Measurements from ENCODE around the gene RBBP4. TPM values are rescaled to one million over a fixed set of nuclear protein-coding genes. Genes with fewer than 3 reads are reported as not detected.
"Not testable (repeated sequence)": the region's sequence is repeated elsewhere in the genome, so short reads cannot be mapped to it uniquely, and the experiment has no call there.

The RBBP4 gene
- total and polyA plus RNA-seq, 3 experiments from 2014 or later = 241 to 301 (median 289) TPM

DNA sequence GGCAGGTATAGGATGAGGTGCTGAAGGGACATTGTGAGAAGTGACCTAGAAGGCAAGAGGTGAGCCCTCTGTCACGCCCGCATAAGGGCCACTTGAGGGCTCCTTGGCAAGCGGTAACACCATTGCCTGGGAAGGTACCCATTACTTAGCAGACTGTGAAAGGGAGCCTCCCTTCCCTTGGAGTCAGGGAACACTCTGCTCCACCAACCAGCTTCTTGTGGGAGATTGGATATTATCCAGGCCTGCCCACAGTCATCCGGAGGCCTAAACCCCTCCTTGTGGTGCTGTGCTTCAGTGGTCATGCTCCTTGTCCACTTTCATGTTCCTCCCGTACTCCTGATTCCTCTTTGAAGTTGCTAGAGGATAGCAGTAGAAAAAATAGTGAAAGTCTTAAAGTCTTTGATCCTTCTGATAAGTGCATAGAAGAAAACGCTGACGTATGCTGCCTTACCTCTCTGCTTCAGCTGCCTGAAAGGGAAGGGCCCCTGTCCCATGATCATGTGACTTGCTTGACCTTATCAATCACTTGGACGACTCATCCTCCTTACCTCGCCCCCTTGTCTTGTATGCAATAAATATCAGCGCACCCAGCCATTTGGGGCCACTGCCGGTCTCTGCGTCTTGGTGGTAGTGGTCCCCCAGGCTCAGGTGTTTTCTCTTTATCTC is 16.0 kb downstream of the RBBP4 start:
- no peaks in the 10 kb centered on the region for H3K9me3 Mint-ChIP-seq
- H3K4me1 Mint-ChIP-seq = peaks cover 10 to 15% (median 13%) of the 10 kb centered on the region in 3 donors
- ChIA-PET CTCF (no interaction called here), POLR2A (no interaction called here)
- H3K4me1 ChIP-seq (ENCODE audit: insufficient read depth, low read length) = no peaks in the 10 kb centered on the region
- peaks cover 12 to 73% (median 26%) of the 10 kb centered on the region in 3 donors for H3K36me3 Mint-ChIP-seq
- no peak for DNase-seq
- H3K27ac ChIP-seq (ENCODE audit: low read depth, low read length) = no peak overlapping the region
- peaks cover 43% of the 10 kb centered on the region for H3K36me3 ChIP-seq (ENCODE audit: insufficient read depth, low read length)
- H3K4me3 Mint-ChIP-seq = no peak overlapping the region
- peak overlapping the region in 1 of 8 donors; percentile 44 for H3K27ac Mint-ChIP-seq
- H3K4me3 ChIP-seq (ENCODE audit: low read length) = no peak overlapping the region
- no peaks in the 10 kb centered on the region for H3K27me3 ChIP-seq (ENCODE audit: insufficient read depth, low read length, poor library complexity, severe bottlenecking)
- no peaks in the 10 kb centered on the region for H3K9me3 ChIP-seq (ENCODE audit: low read length)
- no peaks in the 10 kb centered on the region for H3K27me3 Mint-ChIP-seq

DNA sequence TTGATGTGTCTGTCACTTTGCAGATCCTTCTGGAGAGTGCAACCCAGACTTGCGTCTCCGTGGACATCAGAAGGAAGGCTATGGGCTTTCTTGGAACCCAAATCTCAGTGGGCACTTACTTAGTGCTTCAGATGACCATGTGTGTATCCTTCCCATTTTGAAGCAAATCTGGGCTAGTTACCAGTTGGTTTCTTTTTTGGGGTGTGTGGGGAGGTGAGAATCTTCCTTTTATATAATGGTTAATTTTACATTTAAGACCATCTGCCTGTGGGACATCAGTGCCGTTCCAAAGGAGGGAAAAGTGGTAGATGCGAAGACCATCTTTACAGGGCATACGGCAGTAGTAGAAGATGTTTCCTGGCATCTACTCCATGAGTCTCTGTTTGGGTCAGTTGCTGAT is 17.7 kb downstream of the RBBP4 start:
- H3K9me3 Mint-ChIP-seq; POLR2A ChIA-PET; H3K27me3 ChIP-seq (ENCODE audit: insufficient read depth, low read length, poor library complexity, severe bottlenecking); H3K4me3 Mint-ChIP-seq; H3K9me3 ChIP-seq (ENCODE audit: low read length); H3K27me3 Mint-ChIP-seq; H3K27ac ChIP-seq (ENCODE audit: low read depth, low read length); H3K4me1 ChIP-seq (ENCODE audit: insufficient read depth, low read length); CTCF ChIA-PET; H3K27ac Mint-ChIP-seq; H3K4me3 ChIP-seq (ENCODE audit: low read length); DNase-seq: not testable (repeated sequence)
- Mint-ChIP-seq H3K4me1 (peaks cover 10 to 15% (median 13%) of the 10 kb centered on the region in 3 donors), H3K36me3 (peaks cover 18 to 84% (median 33%) of the 10 kb centered on the region in 3 donors)
- peaks cover 56% of the 10 kb centered on the region for H3K36me3 ChIP-seq (ENCODE audit: insufficient read depth, low read length)

DNA sequence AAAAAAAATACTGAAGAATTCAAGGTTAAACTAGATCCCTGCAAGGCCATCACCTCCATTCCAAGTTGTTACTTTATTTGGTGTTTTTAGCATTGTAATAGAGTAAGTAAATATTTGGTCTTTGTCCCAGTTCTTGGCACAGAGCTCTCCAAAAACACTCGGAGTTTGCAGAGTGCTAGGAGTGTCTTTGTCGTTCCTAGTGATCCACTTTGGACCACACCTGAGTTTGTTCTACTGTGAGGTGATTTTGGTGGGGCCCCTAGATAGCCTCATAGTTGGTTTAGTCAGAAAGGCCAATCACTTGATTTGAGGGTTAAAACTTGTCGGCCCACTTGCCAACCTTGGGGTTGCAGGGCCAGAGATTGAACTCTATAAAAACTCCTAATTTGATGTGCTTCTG is 25.9 kb downstream of the RBBP4 start:
- no peaks in the 10 kb centered on the region for H3K9me3 ChIP-seq (ENCODE audit: low read length)
- no peaks in the 10 kb centered on the region for H3K27me3 ChIP-seq (ENCODE audit: insufficient read depth, low read length, poor library complexity, severe bottlenecking)
- H3K4me1 ChIP-seq (ENCODE audit: insufficient read depth, low read length) = no peaks in the 10 kb centered on the region
- H3K4me1 Mint-ChIP-seq = peaks cover 0 to 5% (median 0%) of the 10 kb centered on the region in 3 donors
- H3K36me3 Mint-ChIP-seq = peaks cover 15 to 86% (median 26%) of the 10 kb centered on the region in 3 donors
- DNase-seq = no peak
- H3K27ac ChIP-seq (ENCODE audit: low read depth, low read length) = no peak overlapping the region
- H3K27me3 Mint-ChIP-seq = no peaks in the 10 kb centered on the region
- H3K4me3 ChIP-seq (ENCODE audit: low read length) = no peak overlapping the region
- H3K27ac Mint-ChIP-seq = peak overlapping the region in 1 of 8 donors; percentile 9
- POLR2A ChIA-PET = interaction anchor here (1.0 kb wide), 1 partner anchor 26 kb away, joined by 5 read pairs; the partner anchor contains the start of gene RBBP4
- H3K9me3 Mint-ChIP-seq = no peaks in the 10 kb centered on the region
- H3K4me3 Mint-ChIP-seq = no peak overlapping the region
- peaks cover 61% of the 10 kb centered on the region for H3K36me3 ChIP-seq (ENCODE audit: insufficient read depth, low read length)
- CTCF ChIA-PET = no interaction called here

DNA sequence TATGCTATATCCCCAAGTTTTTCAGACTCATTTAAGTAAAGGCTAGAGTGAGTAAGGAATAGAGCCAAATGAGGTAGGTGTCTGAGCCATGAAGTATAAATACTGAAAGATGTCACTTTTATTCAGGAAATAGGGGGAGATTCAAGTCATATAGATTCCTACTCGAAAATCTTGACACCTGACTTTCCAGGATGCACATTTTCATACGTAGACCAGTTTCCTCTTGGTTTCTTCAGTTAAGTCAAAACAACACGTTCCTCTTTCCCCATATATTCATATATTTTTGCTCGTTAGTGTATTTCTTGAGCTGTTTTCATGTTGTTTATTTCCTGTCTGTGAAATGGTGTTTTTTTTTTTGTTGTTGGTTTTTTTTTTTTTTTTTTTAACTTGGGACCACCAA is 29.0 kb downstream of the RBBP4 start:
- H3K27ac Mint-ChIP-seq; DNase-seq; H3K9me3 Mint-ChIP-seq; H3K9me3 ChIP-seq (ENCODE audit: low read length); H3K4me3 ChIP-seq (ENCODE audit: low read length); H3K27me3 ChIP-seq (ENCODE audit: insufficient read depth, low read length, poor library complexity, severe bottlenecking); H3K27me3 Mint-ChIP-seq; H3K4me1 Mint-ChIP-seq; H3K4me1 ChIP-seq (ENCODE audit: insufficient read depth, low read length); H3K4me3 Mint-ChIP-seq; H3K27ac ChIP-seq (ENCODE audit: low read depth, low read length); CTCF ChIA-PET; POLR2A ChIA-PET: not testable (repeated sequence)
- peaks cover 11 to 80% (median 19%) of the 10 kb centered on the region in 3 donors for H3K36me3 Mint-ChIP-seq
- peaks cover 52% of the 10 kb centered on the region for H3K36me3 ChIP-seq (ENCODE audit: insufficient read depth, low read length)

DNA sequence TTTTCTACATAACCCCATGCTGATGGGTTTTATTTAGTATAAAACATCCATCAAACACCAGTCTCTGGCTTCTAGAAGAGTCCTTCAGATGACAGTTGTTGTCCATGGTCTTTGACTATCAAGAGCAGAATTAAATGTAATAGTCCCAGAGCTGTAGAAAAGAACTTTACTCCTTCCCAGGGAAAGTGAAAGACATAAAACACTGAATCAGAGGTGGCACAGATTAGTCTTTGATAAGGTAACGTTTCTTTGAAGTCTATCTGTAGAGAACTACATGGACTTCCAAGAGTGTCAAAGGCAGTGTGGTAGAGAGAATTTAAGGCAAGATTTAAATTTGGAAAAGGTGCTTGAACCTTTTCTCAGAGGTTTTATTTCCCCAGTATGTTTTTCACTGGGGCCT is 29.6 kb downstream of the RBBP4 start:
- Histone ChIP-seq H3K27ac (ENCODE audit: low read depth, low read length) (no peak overlapping the region), H3K4me3 (ENCODE audit: low read length) (no peak overlapping the region), H3K27me3 (ENCODE audit: insufficient read depth, low read length, poor library complexity, severe bottlenecking) (no peaks in the 10 kb centered on the region), H3K4me1 (ENCODE audit: insufficient read depth, low read length) (no peaks in the 10 kb centered on the region), H3K36me3 (ENCODE audit: insufficient read depth, low read length) (peaks cover 58% of the 10 kb centered on the region), H3K9me3 (ENCODE audit: low read length) (no peaks in the 10 kb centered on the region)
- no peak overlapping the region for H3K4me3 Mint-ChIP-seq
- peaks cover 11 to 83% (median 19%) of the 10 kb centered on the region in 3 donors for H3K36me3 Mint-ChIP-seq
- no peak for DNase-seq
- H3K9me3 Mint-ChIP-seq = no peaks in the 10 kb centered on the region
- CTCF ChIA-PET = no interaction called here
- peak overlapping the region in 1 of 8 donors; percentile 26 for H3K27ac Mint-ChIP-seq
- H3K4me1 Mint-ChIP-seq = peaks cover 0 to 5% (median 0%) of the 10 kb centered on the region in 3 donors
- no peaks in the 10 kb centered on the region for H3K27me3 Mint-ChIP-seq
- POLR2A ChIA-PET = no interaction called here

DNA sequence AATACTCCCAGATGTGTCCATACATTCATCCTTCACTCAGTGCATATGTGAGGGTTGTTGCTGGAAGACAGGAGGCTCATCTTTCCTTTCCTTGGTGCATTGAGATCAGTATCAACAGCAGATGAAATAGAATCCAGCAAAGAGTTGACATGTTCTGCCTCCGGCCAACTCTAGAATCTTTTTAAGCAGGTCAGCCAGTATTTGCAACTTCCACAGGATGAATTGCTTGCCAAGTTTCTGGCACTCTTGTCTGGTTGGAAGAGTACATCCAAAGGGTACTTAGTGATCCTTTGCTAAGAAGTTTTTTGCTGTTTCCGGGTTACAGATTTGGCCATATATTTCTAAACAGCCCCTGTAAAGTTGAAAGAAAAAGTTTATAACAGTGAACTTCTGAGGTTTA is 30.5 kb downstream of the RBBP4 start:
- DNase-seq = no peak
- H3K9me3 Mint-ChIP-seq = no peaks in the 10 kb centered on the region
- no peak overlapping the region for H3K4me3 ChIP-seq (ENCODE audit: low read length)
- H3K4me3 Mint-ChIP-seq = no peak overlapping the region
- no peak overlapping the region for H3K27ac ChIP-seq (ENCODE audit: low read depth, low read length)
- ChIA-PET CTCF (no interaction called here), POLR2A (no interaction called here)
- peaks cover 54% of the 10 kb centered on the region for H3K36me3 ChIP-seq (ENCODE audit: insufficient read depth, low read length)
- H3K4me1 ChIP-seq (ENCODE audit: insufficient read depth, low read length) = no peaks in the 10 kb centered on the region
- H3K27me3 ChIP-seq (ENCODE audit: insufficient read depth, low read length, poor library complexity, severe bottlenecking) = no peaks in the 10 kb centered on the region
- H3K36me3 Mint-ChIP-seq = peaks cover 11 to 82% (median 23%) of the 10 kb centered on the region in 3 donors
- H3K9me3 ChIP-seq (ENCODE audit: low read length) = no peaks in the 10 kb centered on the region
- H3K27me3 Mint-ChIP-seq = no peaks in the 10 kb centered on the region
- peaks cover 0 to 5% (median 0%) of the 10 kb centered on the region in 3 donors for H3K4me1 Mint-ChIP-seq
- H3K27ac Mint-ChIP-seq = peak overlapping the region in 1 of 8 donors; percentile 63

DNA sequence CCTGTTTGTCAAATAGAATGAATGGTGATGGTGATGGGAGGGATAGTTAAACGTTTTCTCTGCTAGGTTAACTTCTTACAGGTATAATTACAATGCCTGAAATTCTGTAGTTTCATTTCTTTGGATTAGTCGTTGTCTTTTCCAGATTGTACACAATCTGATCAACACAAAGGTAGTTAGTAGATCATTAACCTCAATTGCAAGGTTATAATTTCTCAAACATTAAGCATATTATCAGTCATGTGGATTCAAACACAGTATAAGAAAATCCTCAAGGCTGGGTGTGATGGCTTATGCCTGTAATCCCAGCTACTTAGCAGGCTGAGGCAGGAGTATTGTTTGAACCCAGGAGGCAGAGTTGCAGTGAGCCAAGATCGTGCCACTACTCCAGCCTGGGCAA is 31.0 kb downstream of the RBBP4 start:
- DNase-seq = no peak
- Histone ChIP-seq H3K4me3 (ENCODE audit: low read length) (no peak overlapping the region), H3K36me3 (ENCODE audit: insufficient read depth, low read length) (peaks cover 49% of the 10 kb centered on the region), H3K27ac (ENCODE audit: low read depth, low read length) (no peak overlapping the region), H3K9me3 (ENCODE audit: low read length) (no peaks in the 10 kb centered on the region), H3K4me1 (ENCODE audit: insufficient read depth, low read length) (no peaks in the 10 kb centered on the region), H3K27me3 (ENCODE audit: insufficient read depth, low read length, poor library complexity, severe bottlenecking) (no peaks in the 10 kb centered on the region)
- POLR2A ChIA-PET = no interaction called here
- Mint-ChIP-seq H3K9me3 (no peaks in the 10 kb centered on the region), H3K36me3 (peaks cover 11 to 78% (median 23%) of the 10 kb centered on the region in 3 donors), H3K4me3 (no peak overlapping the region), H3K27ac (peak overlapping the region in 1 of 8 donors; percentile 63), H3K4me1 (peaks cover 0 to 5% (median 0%) of the 10 kb centered on the region in 3 donors), H3K27me3 (no peaks in the 10 kb centered on the region)
- CTCF ChIA-PET = no interaction called here

DNA sequence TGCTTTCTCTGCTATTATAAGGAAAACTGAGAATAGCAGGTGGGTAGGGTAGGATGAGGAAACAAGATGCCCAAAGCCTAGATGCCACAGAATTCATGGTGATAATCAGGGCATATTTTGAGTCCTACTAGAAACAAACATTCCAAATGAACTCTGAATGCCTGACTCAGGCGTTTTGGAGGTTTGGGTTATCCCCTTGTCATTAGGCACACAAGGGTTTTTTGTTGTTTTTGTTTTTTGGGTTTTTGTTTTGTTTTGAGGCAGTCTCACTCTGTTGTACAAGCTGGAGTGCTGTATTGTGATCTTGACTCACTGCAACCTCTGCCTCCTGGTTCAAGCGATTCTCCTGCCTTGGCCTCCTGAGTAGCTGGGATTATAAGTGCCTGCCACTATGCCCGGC is 32.4 kb downstream of the RBBP4 start:
- H3K4me1 Mint-ChIP-seq = no peaks in the 10 kb centered on the region
- no peaks in the 10 kb centered on the region for H3K27me3 ChIP-seq (ENCODE audit: insufficient read depth, low read length, poor library complexity, severe bottlenecking)
- H3K27ac ChIP-seq (ENCODE audit: low read depth, low read length) = no peak overlapping the region
- no peak overlapping the region for H3K27ac Mint-ChIP-seq
- H3K27me3 Mint-ChIP-seq = no peaks in the 10 kb centered on the region
- H3K36me3 Mint-ChIP-seq = peaks cover 11 to 72% (median 17%) of the 10 kb centered on the region in 3 donors
- POLR2A ChIA-PET = no interaction called here
- no peaks in the 10 kb centered on the region for H3K4me1 ChIP-seq (ENCODE audit: insufficient read depth, low read length)
- H3K4me3 Mint-ChIP-seq = no peak overlapping the region
- no peaks in the 10 kb centered on the region for H3K9me3 ChIP-seq (ENCODE audit: low read length)
- H3K36me3 ChIP-seq (ENCODE audit: insufficient read depth, low read length) = peaks cover 39% of the 10 kb centered on the region
- H3K4me3 ChIP-seq (ENCODE audit: low read length) = no peak overlapping the region
- H3K9me3 Mint-ChIP-seq = no peaks in the 10 kb centered on the region
- DNase-seq = no peak
- CTCF ChIA-PET = no interaction called here

All from CD8-positive, alpha-beta memory T cell (primary cell).